CD4-positive, alpha-beta memory T cell (primary cell): ENCODE measurements around the gene SORCS2. TPM values are rescaled to one million over a fixed set of nuclear protein-coding genes. Genes with fewer than 3 reads are reported as not detected.
"Not testable (repeated sequence)": the region's sequence is repeated elsewhere in the genome, so short reads cannot be mapped to it uniquely, and the experiment has no call there.

ENCODE experiments used
- CTCF ChIA-PET: fragments of 350-600 bp; sonication (Branson Sonifier 250); formaldehyde crosslinking; loops from one replicate; lab custom pipeline; 2021; ENCODE audit warnings: inconsistent platforms; ENCODE audit not compliant: partially characterized antibody; lab: Charles Lee
- POLR2A ChIA-PET: fragments of 350-600 bp; sonication (Branson Sonifier 250); formaldehyde crosslinking; loops from one replicate; lab custom pipeline; 2021; ENCODE audit not compliant: partially characterized antibody; lab: Charles Lee
- DNase-seq, 5 donors: peaks; one replicate each; pipeline versions ENCODE4 v3.0.0 to v3.0.0-alpha.2; 2020 to 2022; ENCODE audit warnings: mixed read lengths in 1 of 5
- H3K27ac ChIP-seq: one replicate; pipeline ENCODE4 v1.7.0; 2013; ENCODE audit warnings: low read depth, low read length
- H3K27me3 ChIP-seq: 2 replicates; pipeline ENCODE4 v1.7.0; 2013; ENCODE audit warnings: mild to moderate bottlenecking, low read length, moderate library complexity; ENCODE audit not compliant: insufficient read depth
- H3K36me3 ChIP-seq: 2 replicates; pipeline ENCODE4 v1.7.0; 2013; ENCODE audit warnings: mild to moderate bottlenecking, low read length, moderate library complexity; ENCODE audit not compliant: insufficient read depth
- H3K4me1 ChIP-seq: 2 replicates; pipeline ENCODE4 v1.7.0; 2013; ENCODE audit warnings: mild to moderate bottlenecking, low read length, moderate library complexity; ENCODE audit not compliant: insufficient read depth
- H3K4me3 ChIP-seq, 2 donors: one replicate each; pipeline ENCODE4 v1.7.0; 2013; ENCODE audit warnings: low read length in 2 of 2, mild to moderate bottlenecking in 1 of 2
- H3K9me3 ChIP-seq, 2 donors: one replicate each; pipeline ENCODE4 v1.7.0; 2013; ENCODE audit warnings: low read length in 2 of 2, control low read depth in 1 of 2; ENCODE audit not compliant: control insufficient read depth in 1 of 2
- H3K27ac Mint-ChIP-seq, 7 donors: one replicate each; pipeline ENCODE4 v1.8.0; 2020 to 2021; ENCODE audit warnings: mixed read lengths in 7 of 7, mild to moderate bottlenecking in 6 of 7, inconsistent platforms in 3 of 7, moderate library complexity in 3 of 7
- H3K27me3 Mint-ChIP-seq, 2 donors: one replicate each; pipeline ENCODE4 v1.8.0; 2020 to 2021; ENCODE audit warnings: mixed read lengths in 2 of 2
- H3K36me3 Mint-ChIP-seq, 2 donors: one replicate each; pipeline ENCODE4 v1.8.0; 2020 to 2021; ENCODE audit warnings: mixed read lengths in 2 of 2, inconsistent platforms in 1 of 2, mild to moderate bottlenecking in 1 of 2
- H3K4me1 Mint-ChIP-seq, 4 donors: one replicate each; pipeline ENCODE4 v1.8.0; 2020 to 2021; ENCODE audit warnings: mixed read lengths in 4 of 4, mild to moderate bottlenecking in 1 of 4
- H3K4me3 Mint-ChIP-seq, 8 donors: one replicate each; pipeline ENCODE4 v1.8.0; 2020 to 2021; ENCODE audit warnings: mixed read lengths in 8 of 8, mild to moderate bottlenecking in 7 of 8, moderate library complexity in 6 of 8, inconsistent platforms in 3 of 8
- H3K9me3 Mint-ChIP-seq, 8 donors: one replicate each; pipeline ENCODE4 v1.8.0; 2020 to 2021; ENCODE audit warnings: mixed read lengths in 8 of 8, mild to moderate bottlenecking in 5 of 8, inconsistent platforms in 3 of 8, moderate library complexity in 1 of 8
- intact Hi-C: fragments of 100-400 bp; cut with micrococcal nuclease; formaldehyde crosslinking; loops from one replicate; pipeline ENCODE4 v1.15.1; 2023
- polyA plus RNA-seq, 2 donors: library from polyadenylated mRNA; unstranded; fragments of 300-500 nt; fragmentation: Illumina TruSeq; gene quantifications; one replicate each; pipeline ENCODE4 v1.2.3, GENCODE V29; 2021
- total RNA-seq, 2 experiments: library from RNA; stranded (reverse); gene quantifications; one replicate each; pipeline ENCODE4 v1.2.3, GENCODE V29; 2021

Gene SORCS2
- total and polyA plus RNA-seq, 4 experiments from 2014 or later: not detected

DNA sequence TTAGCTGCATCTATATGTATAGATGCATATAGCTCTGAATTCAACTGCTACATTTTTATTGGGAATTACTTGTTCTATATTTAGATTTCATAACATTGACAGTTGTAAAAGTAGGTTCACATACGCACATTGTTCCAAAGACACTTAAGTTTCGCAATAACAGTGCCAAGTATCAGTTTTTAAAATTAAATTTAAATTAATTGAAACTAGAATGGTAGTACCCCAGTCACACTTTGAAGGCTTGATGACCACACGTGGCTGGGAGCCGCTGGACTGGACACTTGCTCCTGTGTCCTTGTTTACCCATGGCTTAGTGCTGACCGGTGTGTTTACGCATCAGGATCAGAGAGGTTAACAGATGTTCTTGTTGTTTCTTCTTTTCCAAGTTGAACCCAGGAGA is 383.1 kb downstream of the SORCS2 start:
- peaks cover 0 to 6% of the 10 kb centered on the region in 2 donors for H3K27me3 Mint-ChIP-seq

DNA sequence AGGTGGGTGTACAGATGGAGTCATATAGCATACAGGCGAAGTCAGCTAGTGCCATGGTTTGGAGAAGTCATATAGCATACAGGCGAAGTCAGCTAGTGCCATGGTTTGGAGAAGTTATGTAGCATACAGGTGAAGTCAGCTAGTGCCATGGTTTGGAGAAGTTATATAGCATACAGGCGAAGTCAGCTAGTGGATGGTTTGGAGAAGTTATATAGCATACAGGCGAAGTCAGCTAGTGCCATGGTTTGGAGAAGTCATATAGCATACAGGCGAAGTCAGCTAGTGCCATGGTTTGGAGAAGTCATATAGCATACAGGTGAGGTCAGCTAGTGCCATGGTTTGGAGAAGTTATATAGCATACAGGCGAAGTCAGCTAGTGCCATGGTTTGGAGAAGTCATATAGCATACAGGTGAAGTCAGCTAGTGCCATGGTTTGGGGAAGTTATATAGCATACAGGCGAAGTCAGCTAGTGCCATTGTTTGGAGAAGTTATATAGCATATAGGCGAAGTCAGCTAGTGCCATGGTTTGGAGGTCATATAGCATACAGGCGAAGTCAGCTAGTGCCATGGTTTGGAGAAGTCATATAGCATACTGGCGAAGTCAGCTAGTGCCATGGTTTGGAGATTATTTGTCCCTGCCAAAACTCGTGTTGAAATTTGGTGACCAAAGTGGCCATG is 385.2 kb downstream of the SORCS2 start:
- H3K36me3 ChIP-seq, H3K27me3 Mint-ChIP-seq, intact Hi-C loops, H3K4me3 ChIP-seq, H3K4me1 Mint-ChIP-seq, H3K36me3 Mint-ChIP-seq, POLR2A ChIA-PET, H3K27me3 ChIP-seq, H3K4me1 ChIP-seq, H3K27ac ChIP-seq, CTCF ChIA-PET, DNase-seq, H3K27ac Mint-ChIP-seq, H3K4me3 Mint-ChIP-seq: not testable (repeated sequence)
- H3K9me3 Mint-ChIP-seq: peaks cover 6 to 58% (median 45%) of the 10 kb centered on the region in 8 donors
- peaks cover 0 to 25% of the 10 kb centered on the region in 2 donors for H3K9me3 ChIP-seq

More for the DNA sequence above, 383.1 kb downstream of the SORCS2 start:
- Mint-ChIP-seq H3K27ac (no peak overlapping the region), H3K36me3 (peaks cover 3 to 4% of the 10 kb centered on the region in 2 donors), H3K4me1 (no peaks in the 10 kb centered on the region), H3K4me3 (no peak overlapping the region), H3K9me3 (peaks cover 4 to 56% (median 44%) of the 10 kb centered on the region in 8 donors)
- Histone ChIP-seq H3K36me3 (no peaks in the 10 kb centered on the region), H3K27me3 (no peaks in the 10 kb centered on the region), H3K4me1 (no peaks in the 10 kb centered on the region), H3K4me3 (no peak overlapping the region), H3K27ac (no peak overlapping the region), H3K9me3 (peaks cover 0 to 25% of the 10 kb centered on the region in 2 donors)
- CTCF ChIA-PET: no interaction called here
- no peak for DNase-seq
- intact Hi-C loops: no loop called here
- POLR2A ChIA-PET: no interaction called here

DNA sequence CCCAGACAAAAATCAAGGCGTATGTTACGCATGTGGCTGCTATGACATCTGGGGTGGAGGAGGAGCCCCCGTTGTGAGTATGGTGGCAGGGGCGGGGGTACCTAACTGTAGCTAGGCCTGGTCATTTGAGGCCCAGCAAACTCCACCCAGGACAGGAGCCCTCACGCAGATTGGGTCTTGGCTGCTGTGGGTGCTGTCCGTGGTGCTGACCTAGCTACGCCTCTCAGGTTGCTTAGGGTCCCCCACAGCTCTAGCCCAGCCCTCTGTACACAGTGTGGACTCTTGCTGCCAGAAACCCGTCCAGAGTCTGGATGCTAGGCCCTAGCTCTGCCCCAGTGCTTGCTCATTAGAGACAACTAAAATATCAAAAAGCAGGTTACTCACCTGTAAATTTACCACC is 389.1 kb downstream of the SORCS2 start:
- H3K27ac ChIP-seq: no peak overlapping the region
- H3K27me3 ChIP-seq: no peaks in the 10 kb centered on the region
- Mint-ChIP-seq H3K4me1 (no peaks in the 10 kb centered on the region), H3K27ac (no peak overlapping the region), H3K4me3 (no peak overlapping the region), H3K36me3 (peaks cover 3 to 4% of the 10 kb centered on the region in 2 donors), H3K27me3 (peaks cover under 1 to 3% of the 10 kb centered on the region in 2 donors), H3K9me3 (peaks cover 9 to 40% (median 34%) of the 10 kb centered on the region in 8 donors)
- no peak for DNase-seq
- intact Hi-C loops: no loop called here
- no peaks in the 10 kb centered on the region for H3K4me1 ChIP-seq
- H3K9me3 ChIP-seq: peaks cover 0 to 15% of the 10 kb centered on the region in 2 donors
- CTCF ChIA-PET: no interaction called here
- H3K4me3 ChIP-seq: no peak overlapping the region
- no peaks in the 10 kb centered on the region for H3K36me3 ChIP-seq
- POLR2A ChIA-PET: no interaction called here

GRCh38 chr4:7582313-7583097 is 390.2 kb downstream of the SORCS2 start:
- peaks cover 0 to 11% of the 10 kb centered on the region in 2 donors for H3K9me3 ChIP-seq

DNA sequence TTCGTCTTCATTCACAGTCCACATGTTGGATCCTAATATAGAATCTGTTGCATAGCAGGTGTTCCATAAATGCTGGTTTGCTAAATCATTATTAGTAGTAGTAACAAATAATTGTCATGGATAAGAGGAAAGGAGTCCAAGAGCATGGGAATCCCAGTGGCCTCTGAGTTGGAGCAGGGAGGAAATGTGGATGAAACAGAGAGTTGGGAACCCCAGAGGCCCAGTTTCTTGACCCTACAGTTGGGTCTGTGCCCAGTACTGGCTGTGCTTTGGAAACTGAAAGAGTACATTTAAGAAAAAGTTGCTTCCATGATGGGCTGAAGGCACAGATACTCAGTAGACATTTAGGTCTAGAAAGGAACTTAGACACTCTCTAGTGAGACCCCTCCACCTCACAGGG is 391.8 kb downstream of the SORCS2 start:
- Histone ChIP-seq H3K36me3 (no peaks in the 10 kb centered on the region), H3K27ac (no peak overlapping the region), H3K27me3 (no peaks in the 10 kb centered on the region), H3K4me1 (no peaks in the 10 kb centered on the region), H3K9me3 (no peaks in the 10 kb centered on the region), H3K4me3 (no peak overlapping the region)
- intact Hi-C loops: no loop called here
- no peak for DNase-seq
- Mint-ChIP-seq H3K27ac (no peak overlapping the region), H3K9me3 (peaks cover 3 to 19% (median 9%) of the 10 kb centered on the region in 8 donors), H3K4me3 (no peak overlapping the region), H3K4me1 (no peaks in the 10 kb centered on the region), H3K36me3 (no peaks in the 10 kb centered on the region), H3K27me3 (peaks cover 4 to 6% of the 10 kb centered on the region in 2 donors)
- CTCF ChIA-PET: no interaction called here
- POLR2A ChIA-PET: no interaction called here

More at GRCh38 chr4:7582313-7583097, 390.2 kb downstream of the SORCS2 start:
- Mint-ChIP-seq H3K27ac (no peak overlapping the region), H3K4me3 (no peak overlapping the region), H3K4me1 (no peaks in the 10 kb centered on the region), H3K9me3 (peaks cover 5 to 35% (median 24%) of the 10 kb centered on the region in 8 donors), H3K27me3 (peaks cover 3 to 4% of the 10 kb centered on the region in 2 donors), H3K36me3 (peaks cover 0 to 3% of the 10 kb centered on the region in 2 donors)
- CTCF ChIA-PET: no interaction called here
- POLR2A ChIA-PET: no interaction called here
- Histone ChIP-seq H3K27me3 (no peaks in the 10 kb centered on the region), H3K4me1 (no peaks in the 10 kb centered on the region), H3K4me3 (no peak overlapping the region), H3K36me3 (no peaks in the 10 kb centered on the region), H3K27ac (no peak overlapping the region)
- intact Hi-C loops: no loop called here
- no peak for DNase-seq

- no peak for DNase-seq
- H3K27me3 ChIP-seq: no peaks in the 10 kb centered on the region
- CTCF ChIA-PET: no interaction called here
- H3K27ac Mint-ChIP-seq: no peak overlapping the region
- H3K27ac ChIP-seq: no peak overlapping the region
- no peaks in the 10 kb centered on the region for H3K9me3 ChIP-seq
- H3K4me3 ChIP-seq: no peak overlapping the region
- no peaks in the 10 kb centered on the region for H3K36me3 ChIP-seq
- POLR2A ChIA-PET: no interaction called here
- no peaks in the 10 kb centered on the region for H3K4me1 Mint-ChIP-seq
- peaks cover 4 to 7% of the 10 kb centered on the region in 2 donors for H3K27me3 Mint-ChIP-seq
- no peaks in the 10 kb centered on the region for H3K4me1 ChIP-seq
- no peaks in the 10 kb centered on the region for H3K36me3 Mint-ChIP-seq
- H3K9me3 Mint-ChIP-seq: peaks cover 2 to 14% (median 6%) of the 10 kb centered on the region in 8 donors
- no peak overlapping the region for H3K4me3 Mint-ChIP-seq
- intact Hi-C loops: no loop called here
Observed at GRCh38 chr4:7584606-7585159, 392.3 kb downstream of the SORCS2 start.

- ChIA-PET POLR2A (no interaction called here), CTCF (no interaction called here)
- intact Hi-C loops: no loop called here
- Mint-ChIP-seq H3K4me1 (no peaks in the 10 kb centered on the region), H3K36me3 (no peaks in the 10 kb centered on the region), H3K27me3 (peaks cover 5 to 14% of the 10 kb centered on the region in 2 donors), H3K4me3 (no peak overlapping the region), H3K27ac (no peak overlapping the region), H3K9me3 (peaks cover 0 to 9% (median 3%) of the 10 kb centered on the region in 8 donors)
- DNase-seq: no peak
- Histone ChIP-seq H3K9me3 (no peaks in the 10 kb centered on the region), H3K27me3 (no peaks in the 10 kb centered on the region), H3K4me3 (no peak overlapping the region), H3K27ac (no peak overlapping the region), H3K4me1 (no peaks in the 10 kb centered on the region), H3K36me3 (no peaks in the 10 kb centered on the region)
Observed at GRCh38 chr4:7585768-7586167, 393.4 kb downstream of the SORCS2 start.
